Rectal smooth muscle tissue (tissue), 1 donor: ENCODE results near the gene CLDN1.

Source experiments
- H3K27ac ChIP-seq: one replicate; pipeline ENCODE4 v1.7.0; 2013; ENCODE audit warnings: low read depth, low read length, inconsistent platforms
- H3K27me3 ChIP-seq: one replicate; pipeline ENCODE4 v1.7.0; 2013; ENCODE audit warnings: low read length; ENCODE audit not compliant: control insufficient read depth, insufficient read depth
- H3K36me3 ChIP-seq: one replicate; pipeline ENCODE4 v1.7.0; 2013; ENCODE audit warnings: low read length; ENCODE audit not compliant: control insufficient read depth, insufficient read depth
- H3K4me1 ChIP-seq: one replicate; pipeline ENCODE4 v1.7.0; 2013; ENCODE audit warnings: low read length; ENCODE audit not compliant: control insufficient read depth, insufficient read depth
- H3K4me3 ChIP-seq: one replicate; pipeline ENCODE4 v1.7.0; 2013; ENCODE audit warnings: low read length
- H3K9ac ChIP-seq: one replicate; pipeline ENCODE4 v1.7.0; 2013; ENCODE audit warnings: low read length

Gene CLDN1

DNA sequence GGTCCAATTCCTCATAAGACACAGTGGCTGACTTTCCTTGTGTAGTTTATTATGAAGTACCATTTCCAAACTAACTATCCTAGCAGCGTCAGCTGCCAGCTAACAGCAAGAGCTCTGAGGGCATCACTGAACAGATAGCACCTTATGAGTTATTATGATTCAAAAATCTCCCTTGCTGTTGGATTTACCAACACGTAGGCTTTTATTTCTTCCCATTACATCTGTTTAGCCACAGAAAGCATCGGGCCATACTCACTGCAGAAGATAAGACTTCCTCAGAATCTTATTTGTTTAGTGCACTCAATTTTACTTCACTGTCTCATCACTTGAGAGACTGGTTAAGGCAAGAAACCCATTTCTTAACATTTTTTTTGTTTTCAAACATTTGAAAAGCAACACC is 16.2 kb downstream of the CLDN1 start:
- Histone ChIP-seq H3K27ac (no peak overlapping the region), H3K4me1 (peaks cover 3% of the 10 kb centered on the region), H3K27me3 (no peaks in the 10 kb centered on the region)

DNA sequence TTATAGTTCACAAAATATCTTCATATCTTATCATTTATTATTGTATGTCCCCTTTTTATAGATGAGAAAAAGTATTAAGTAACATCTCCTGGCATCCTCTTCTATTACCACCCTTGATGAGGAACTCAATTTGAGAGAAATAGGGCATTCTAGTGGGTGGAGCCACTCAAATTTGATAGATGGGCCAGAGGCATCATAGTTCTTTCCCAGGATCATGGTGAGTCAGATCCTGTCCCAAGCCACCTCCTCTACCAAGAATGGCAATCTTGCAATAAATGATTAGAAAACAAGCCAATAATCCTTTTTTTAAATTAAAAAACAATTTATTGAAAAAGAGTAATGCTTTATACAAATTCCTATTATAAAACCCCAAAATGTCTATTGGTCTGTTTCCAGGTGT is 16.8 kb downstream of the CLDN1 start:
- H3K27ac ChIP-seq: no peak overlapping the region
- no peaks in the 10 kb centered on the region for H3K36me3 ChIP-seq
- no peak overlapping the region for H3K9ac ChIP-seq
- no peaks in the 10 kb centered on the region for H3K27me3 ChIP-seq
- peaks cover 3% of the 10 kb centered on the region for H3K4me1 ChIP-seq
- no peak overlapping the region for H3K4me3 ChIP-seq

More for the DNA sequence above, 16.2 kb downstream of the CLDN1 start:
- H3K4me3 ChIP-seq: no peak overlapping the region
- no peaks in the 10 kb centered on the region for H3K36me3 ChIP-seq
- no peak overlapping the region for H3K9ac ChIP-seq

GRCh38 chr3:190303884-190304283 is 18.4 kb downstream of the CLDN1 start:
- Histone ChIP-seq H3K4me1 (peaks cover 3% of the 10 kb centered on the region), H3K9ac (no peak overlapping the region), H3K27ac (no peak overlapping the region), H3K27me3 (no peaks in the 10 kb centered on the region), H3K36me3 (no peaks in the 10 kb centered on the region), H3K4me3 (no peak overlapping the region)

DNA sequence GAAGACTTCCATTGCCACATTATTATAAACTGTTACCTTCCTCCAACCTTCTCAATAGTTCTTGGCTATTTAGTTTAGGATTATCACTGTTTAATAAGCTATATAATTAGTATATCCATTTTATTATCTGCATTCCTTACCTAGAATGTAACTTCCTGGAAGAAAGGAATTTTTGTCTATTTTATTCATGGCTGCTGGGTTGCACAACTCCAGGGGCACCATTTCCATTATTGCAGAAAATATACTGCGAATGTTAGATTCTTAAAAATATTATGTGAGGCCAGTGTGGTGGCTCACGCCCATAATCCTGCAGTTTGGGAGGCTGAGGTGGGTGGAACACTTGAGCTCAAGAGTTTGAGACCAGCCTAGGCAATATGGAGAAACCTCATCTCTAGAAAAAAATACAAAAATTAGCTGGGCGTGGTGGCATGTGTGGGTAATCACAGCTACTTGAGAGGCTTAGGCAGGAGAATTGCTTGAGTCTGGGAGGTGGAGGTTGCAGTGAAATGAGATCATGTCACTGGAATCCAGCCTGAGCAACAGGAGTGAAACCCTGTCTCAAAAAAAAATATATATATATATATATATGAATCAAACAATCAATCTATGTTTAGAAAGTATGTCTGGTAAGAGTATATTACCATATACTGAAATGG is 19.9 kb downstream of the CLDN1 start:
- Histone ChIP-seq H3K4me1 (peaks cover 3% of the 10 kb centered on the region), H3K4me3 (no peak overlapping the region), H3K27ac (no peak overlapping the region), H3K9ac (no peak overlapping the region), H3K36me3 (no peaks in the 10 kb centered on the region), H3K27me3 (no peaks in the 10 kb centered on the region)

DNA sequence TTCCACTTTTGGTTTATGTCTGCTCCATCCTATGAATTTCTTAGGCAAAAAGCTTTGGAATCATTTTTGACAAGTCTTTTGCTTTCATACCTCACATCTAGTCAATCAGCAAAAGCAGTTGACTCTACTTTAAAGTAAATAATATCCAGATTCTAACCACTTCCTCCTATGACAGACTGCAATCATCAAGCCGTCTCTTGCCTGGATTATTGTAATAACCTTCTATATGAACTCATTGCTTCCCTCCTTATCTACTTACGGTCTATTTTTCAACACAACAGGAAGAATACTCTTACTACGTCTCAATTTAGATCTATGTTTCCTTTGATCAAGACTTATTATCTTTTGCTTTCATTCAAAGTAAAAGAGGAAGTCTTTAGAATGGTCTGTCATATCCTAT is 20.7 kb downstream of the CLDN1 start:
- H3K27ac ChIP-seq: no peak overlapping the region
- no peak overlapping the region for H3K9ac ChIP-seq
- peaks cover 2% of the 10 kb centered on the region for H3K4me1 ChIP-seq

DNA sequence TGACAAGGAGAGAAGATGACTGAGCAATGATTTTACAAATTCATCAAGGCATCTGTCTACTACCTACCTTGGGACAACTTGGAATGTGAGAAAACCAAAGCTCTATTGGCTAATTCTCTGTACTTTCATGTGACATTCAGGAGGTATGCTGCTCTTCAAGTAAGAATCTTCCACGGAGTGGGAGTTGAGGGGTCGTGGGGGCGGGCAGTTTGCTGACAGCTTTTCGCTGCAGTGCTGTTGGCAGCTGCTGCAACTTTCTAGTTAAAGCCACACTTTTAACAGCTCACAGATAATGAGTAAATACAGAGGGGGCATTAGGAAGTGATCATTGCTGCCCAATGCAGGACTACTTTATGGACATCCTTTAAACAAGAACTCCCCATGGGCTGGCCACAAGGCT is 22.3 kb downstream of the CLDN1 start:
- Histone ChIP-seq H3K9ac (no peak overlapping the region), H3K27ac (no peak overlapping the region)

More for the DNA sequence above, 20.7 kb downstream of the CLDN1 start:
- Histone ChIP-seq H3K27me3 (no peaks in the 10 kb centered on the region), H3K4me3 (no peak overlapping the region), H3K36me3 (no peaks in the 10 kb centered on the region)

GRCh38 chr3:190294030-190294429 is 28.2 kb downstream of the CLDN1 start:
- no peaks in the 10 kb centered on the region for H3K27me3 ChIP-seq
- no peak overlapping the region for H3K9ac ChIP-seq
- H3K4me3 ChIP-seq: no peak overlapping the region
- H3K4me1 ChIP-seq: no peaks in the 10 kb centered on the region
- no peaks in the 10 kb centered on the region for H3K36me3 ChIP-seq
- no peak overlapping the region for H3K27ac ChIP-seq

More for the DNA sequence above, 22.3 kb downstream of the CLDN1 start:
- Histone ChIP-seq H3K4me1 (no peaks in the 10 kb centered on the region), H3K27me3 (no peaks in the 10 kb centered on the region), H3K4me3 (no peak overlapping the region), H3K36me3 (no peaks in the 10 kb centered on the region)

GRCh38 chr3:190293621-190294020 is 28.6 kb downstream of the CLDN1 start:
- H3K4me3 ChIP-seq: no peak overlapping the region
- no peak overlapping the region for H3K9ac ChIP-seq
- H3K4me1 ChIP-seq: no peaks in the 10 kb centered on the region
- no peaks in the 10 kb centered on the region for H3K36me3 ChIP-seq
- H3K27ac ChIP-seq: no peak overlapping the region
- H3K27me3 ChIP-seq: no peaks in the 10 kb centered on the region

DNA sequence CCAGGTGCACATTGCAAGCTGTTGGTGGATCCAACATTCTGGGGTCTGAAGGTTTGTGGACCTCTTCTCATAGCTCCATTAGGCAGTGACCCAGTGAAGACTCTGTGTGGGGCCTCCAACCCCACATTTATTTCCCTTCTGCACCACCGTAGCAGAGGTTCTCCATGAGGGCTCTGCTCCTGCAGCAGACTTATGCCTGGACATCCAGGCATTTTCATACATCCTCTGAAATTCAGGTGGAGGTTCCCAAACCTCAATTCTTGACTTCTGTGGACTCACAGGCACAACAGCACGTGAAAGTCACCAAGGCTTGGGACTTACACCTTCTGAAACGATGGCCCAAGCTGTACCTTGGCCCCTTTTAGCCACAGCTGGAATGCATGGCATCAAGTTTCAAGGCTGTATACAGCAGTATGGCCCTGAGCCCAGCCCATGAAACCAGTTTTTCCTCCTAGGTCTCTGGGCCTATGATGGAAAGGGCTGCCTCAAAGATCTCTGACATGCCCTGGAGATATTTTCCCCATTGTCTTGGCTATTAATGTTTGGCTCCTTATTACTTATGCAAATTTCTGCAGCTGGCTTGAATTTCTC is 30.2 kb downstream of the CLDN1 start:
- no peak overlapping the region for H3K9ac ChIP-seq
- no peak overlapping the region for H3K4me3 ChIP-seq
- H3K4me1 ChIP-seq: no peaks in the 10 kb centered on the region
- H3K27me3 ChIP-seq: no peaks in the 10 kb centered on the region
- H3K36me3 ChIP-seq: no peaks in the 10 kb centered on the region
- no peak overlapping the region for H3K27ac ChIP-seq

- Histone ChIP-seq H3K27ac (no peak overlapping the region), H3K4me1 (no peaks in the 10 kb centered on the region), H3K27me3 (no peaks in the 10 kb centered on the region), H3K4me3 (no peak overlapping the region), H3K36me3 (no peaks in the 10 kb centered on the region), H3K9ac (no peak overlapping the region)
These were observed 32.3 kb downstream of the CLDN1 start for GRCh38 chr3:190289989-190290388.

GRCh38 chr3:190288836-190289235 is 33.4 kb downstream of the CLDN1 start:
- Histone ChIP-seq H3K27ac (no peak overlapping the region), H3K4me1 (no peaks in the 10 kb centered on the region), H3K4me3 (no peak overlapping the region), H3K36me3 (no peaks in the 10 kb centered on the region), H3K9ac (no peak overlapping the region), H3K27me3 (no peaks in the 10 kb centered on the region)

DNA sequence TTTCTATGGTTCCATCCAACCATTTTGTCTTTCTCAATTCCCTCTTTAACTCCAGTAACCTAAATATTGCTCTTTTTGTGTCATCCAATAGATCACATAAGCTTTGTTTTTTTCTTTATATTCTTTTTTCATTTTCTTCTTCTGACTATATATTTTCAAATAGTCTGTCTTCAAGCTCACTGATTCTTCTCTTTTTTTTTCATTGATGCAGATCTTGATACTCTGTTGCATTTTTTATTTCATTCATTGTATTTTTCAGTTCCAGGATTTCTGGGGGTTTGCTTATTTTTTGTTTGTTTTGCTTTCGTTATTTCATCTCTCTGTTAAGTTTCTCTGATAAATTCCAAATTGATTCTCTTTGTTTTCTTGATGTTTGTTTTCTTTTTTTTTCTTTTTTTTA is 36.2 kb downstream of the CLDN1 start:
- H3K36me3 ChIP-seq: no peaks in the 10 kb centered on the region
- no peak overlapping the region for H3K27ac ChIP-seq
- H3K4me1 ChIP-seq: no peaks in the 10 kb centered on the region
- no peak overlapping the region for H3K4me3 ChIP-seq
- no peak overlapping the region for H3K9ac ChIP-seq
- no peaks in the 10 kb centered on the region for H3K27me3 ChIP-seq
